A673 (cell line): Measurements from ENCODE around the gene TEX55. TPM values are rescaled to one million over a fixed set of nuclear protein-coding genes. Genes with fewer than 3 reads are reported as not detected.
"Not testable (repeated sequence)": the region's sequence is repeated elsewhere in the genome, so short reads cannot be mapped to it uniquely, and the experiment has no call there.

Experiments
- BruUV-seq: library from RNA; stranded (reverse); fragments of 400-500 nt; replicated peaks from 2 replicates; lab custom pipeline; 2021; lab: Mats Ljungman, UMichigan
- CTCF ChIA-PET: fragments of 300-600 bp; sonication (Branson Sonifier 250); formaldehyde crosslinking; loops from one replicate; lab custom pipeline; 2022; ENCODE audit warnings: antibody characterized with exemption; lab: Charles Lee
- POLR2A ChIA-PET: fragments of 300-600 bp; sonication (Branson Sonifier 250); formaldehyde crosslinking; loops from one replicate; lab custom pipeline; 2022; ENCODE audit warnings: antibody characterized with exemption; ENCODE audit not compliant: low non-redundant PET; lab: Charles Lee
- DNase-seq: peaks from one replicate; pipeline ENCODE4 v3.0.0-alpha.2; 2015; ENCODE audit warnings: low spot score
- H3K27ac ChIP-seq: fragments of 200-600 bp; sonication (generic); 2 replicates; pipeline ENCODE4 v1.5.1; 2016; ENCODE audit warnings: mixed run types, low read depth, mild to moderate bottlenecking, mixed read lengths, antibody characterized with exemption, low read length; ENCODE audit not compliant: poor library complexity, severe bottlenecking
- H3K27me3 ChIP-seq: fragments of 200-600 bp; sonication (generic); replicated peaks from 2 replicates; pipeline ENCODE4 v1.6.1; 2017; ENCODE audit warnings: mixed run types, low read depth, mild to moderate bottlenecking, mixed read lengths, antibody characterized with exemption, low read length; ENCODE audit not compliant: insufficient read depth, poor library complexity
- H3K36me3 ChIP-seq: fragments of 200-600 bp; sonication (generic); 2 replicates; pipeline ENCODE4 v1.6.1; 2016; ENCODE audit warnings: mixed run types, mild to moderate bottlenecking, mixed read lengths, antibody characterized with exemption, low read length; ENCODE audit not compliant: insufficient read depth, poor library complexity, severe bottlenecking
- H3K4me1 ChIP-seq: fragments of 200-600 bp; sonication (generic); 2 replicates; pipeline ENCODE4 v1.6.1; 2017; ENCODE audit warnings: mixed run types, mild to moderate bottlenecking, mixed read lengths, antibody characterized with exemption, low read length; ENCODE audit not compliant: insufficient read depth, poor library complexity, severe bottlenecking
- H3K4me3 ChIP-seq: fragments of 200-600 bp; sonication (generic); 2 replicates; pipeline ENCODE4 v1.5.1; 2016; ENCODE audit warnings: low read depth, mixed run types, mild to moderate bottlenecking, mixed read lengths, low read length; ENCODE audit not compliant: poor library complexity, severe bottlenecking
- H3K9me3 ChIP-seq: fragments of 200-600 bp; sonication (generic); 2 replicates; pipeline ENCODE4 v1.6.1; 2016; ENCODE audit warnings: mixed run types, low read depth, mild to moderate bottlenecking, mixed read lengths, antibody characterized with exemption, low read length; ENCODE audit not compliant: poor library complexity, severe bottlenecking
- EZH2 ChIP-seq: fragments of 200-600 bp; sonication (generic); IDR thresholded peaks from 2 replicates; pipeline ENCODE4 v1.6.1; 2017; ENCODE audit warnings: borderline replicate concordance, low read depth, mild to moderate bottlenecking, mixed read lengths, antibody characterized with exemption, low read length; ENCODE audit not compliant: poor library complexity, severe bottlenecking
- intact Hi-C: fragments of 100-400 bp; cut with micrococcal nuclease; formaldehyde crosslinking; loops from one replicate; pipeline ENCODE4 v1.10.0; 2022; ENCODE audit not compliant: unreplicated experiment
- total RNA-seq: library from RNA; stranded (reverse); gene quantifications from 2 replicates; pipeline ENCODE4 v1.2.3, GENCODE V29; 2021
- TF ChIP-seq, protein P1 (sequence below): fragments of 300-800, 200-600 bp; sonication (generic); conservative IDR thresholded peaks from 2 replicates; pipeline ENCODE4 v1.5.1; 2017; ENCODE audit warnings: low read depth, mild to moderate bottlenecking, antibody characterized with exemption, low read length, moderate library complexity, mixed read lengths

TEX55 gene
- total RNA-seq, 1 experiment from 2014 or later, result not detected

DNA sequence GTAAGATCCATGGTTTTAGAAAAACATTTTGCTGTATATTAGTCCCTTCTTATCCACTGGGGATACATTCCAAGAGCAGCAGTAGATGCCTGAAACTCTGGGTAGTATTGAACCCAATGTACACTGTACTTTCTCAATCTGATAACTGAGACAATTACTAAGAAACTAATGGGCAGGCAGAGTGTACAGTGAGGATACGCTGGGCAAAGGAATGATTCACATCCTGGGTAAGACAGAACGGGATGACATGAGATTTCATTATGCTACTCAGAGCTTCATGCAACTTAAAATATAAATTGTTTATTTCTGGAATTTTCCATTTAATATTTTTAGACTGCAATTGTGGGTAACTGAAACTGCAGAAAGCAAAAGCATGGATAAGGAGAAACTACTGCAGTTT, 46.2 kb upstream of the TEX55 start:
- BruUV-seq, result no TSS peak
- no peak for TF ChIP-seq EZH2
- TF ChIP-seq, protein P1, sequence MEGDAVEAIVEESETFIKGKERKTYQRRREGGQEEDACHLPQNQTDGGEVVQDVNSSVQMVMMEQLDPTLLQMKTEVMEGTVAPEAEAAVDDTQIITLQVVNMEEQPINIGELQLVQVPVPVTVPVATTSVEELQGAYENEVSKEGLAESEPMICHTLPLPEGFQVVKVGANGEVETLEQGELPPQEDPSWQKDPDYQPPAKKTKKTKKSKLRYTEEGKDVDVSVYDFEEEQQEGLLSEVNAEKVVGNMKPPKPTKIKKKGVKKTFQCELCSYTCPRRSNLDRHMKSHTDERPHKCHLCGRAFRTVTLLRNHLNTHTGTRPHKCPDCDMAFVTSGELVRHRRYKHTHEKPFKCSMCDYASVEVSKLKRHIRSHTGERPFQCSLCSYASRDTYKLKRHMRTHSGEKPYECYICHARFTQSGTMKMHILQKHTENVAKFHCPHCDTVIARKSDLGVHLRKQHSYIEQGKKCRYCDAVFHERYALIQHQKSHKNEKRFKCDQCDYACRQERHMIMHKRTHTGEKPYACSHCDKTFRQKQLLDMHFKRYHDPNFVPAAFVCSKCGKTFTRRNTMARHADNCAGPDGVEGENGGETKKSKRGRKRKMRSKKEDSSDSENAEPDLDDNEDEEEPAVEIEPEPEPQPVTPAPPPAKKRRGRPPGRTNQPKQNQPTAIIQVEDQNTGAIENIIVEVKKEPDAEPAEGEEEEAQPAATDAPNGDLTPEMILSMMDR, result no peak
- no peak for DNase-seq
- no peaks in the 10 kb centered on the region for H3K36me3 ChIP-seq
- ChIA-PET CTCF (interaction anchor here (0.7 kb wide), 1 partner anchor 217 kb away, joined by 4 read pairs; no protein-coding TSS in a partner anchor), POLR2A (no interaction called here)
- no peaks in the 10 kb centered on the region for H3K4me1 ChIP-seq
- H3K9me3 ChIP-seq, result no peaks in the 10 kb centered on the region
- H3K4me3 ChIP-seq, result no peak overlapping the region
- intact Hi-C loops, result no loop called here
- no peaks in the 10 kb centered on the region for H3K27me3 ChIP-seq
- H3K27ac ChIP-seq, result no peak overlapping the region

DNA sequence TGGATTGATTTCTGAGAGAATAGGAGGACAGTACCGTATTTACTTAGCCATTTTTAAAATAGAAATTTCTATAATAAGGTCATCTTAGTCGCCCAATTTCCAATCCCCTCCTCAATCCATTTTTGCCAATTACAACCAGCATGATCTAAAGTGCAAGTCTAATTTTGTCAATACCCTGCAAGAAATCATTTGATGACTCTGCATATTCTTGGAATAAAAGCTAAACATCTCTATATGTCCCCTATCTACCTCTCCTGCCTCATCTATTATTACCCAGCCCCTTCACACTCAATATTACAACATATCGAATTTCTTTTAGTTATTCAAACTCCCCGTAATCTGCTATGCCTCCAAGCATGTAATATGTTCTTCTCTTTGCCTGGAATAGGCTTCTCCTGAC, 41.9 kb upstream of the TEX55 start:
- ChIA-PET CTCF (no interaction called here), POLR2A (no interaction called here)
- Histone ChIP-seq H3K9me3 (no peaks in the 10 kb centered on the region), H3K4me1 (no peaks in the 10 kb centered on the region), H3K27ac (no peak overlapping the region), H3K4me3 (no peak overlapping the region), H3K36me3 (no peaks in the 10 kb centered on the region), H3K27me3 (no peaks in the 10 kb centered on the region)
- intact Hi-C loops, result no loop called here
- no TSS peak for BruUV-seq
- DNase-seq, result no peak
- no peak for TF ChIP-seq EZH2

DNA sequence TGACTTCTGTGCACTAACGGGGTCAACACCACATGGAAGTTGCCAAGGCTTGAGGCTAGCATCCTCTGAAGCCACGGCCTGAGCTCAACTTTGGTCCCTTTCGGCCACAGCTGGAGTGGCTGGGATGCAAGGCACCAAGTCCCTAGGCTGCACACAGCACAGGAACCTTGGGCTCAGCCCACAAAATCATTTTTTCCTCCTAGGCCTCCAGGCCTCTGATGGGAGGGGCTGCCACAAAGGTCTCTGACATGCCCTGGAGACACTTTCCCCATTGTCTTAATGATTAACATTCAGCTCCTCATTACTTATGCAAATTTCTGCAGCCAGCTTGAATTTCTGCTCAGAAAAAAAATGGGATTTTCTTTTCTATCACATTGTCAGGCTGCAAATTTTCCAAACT, 27.6 kb upstream of the TEX55 start:
- H3K9me3 ChIP-seq, H3K4me3 ChIP-seq, H3K27ac ChIP-seq, intact Hi-C loops, H3K4me1 ChIP-seq, H3K27me3 ChIP-seq, DNase-seq, POLR2A ChIA-PET, H3K36me3 ChIP-seq, BruUV-seq: not testable (repeated sequence)
- CTCF ChIA-PET, result interaction anchor here (0.6 kb wide), 1 partner anchor 237 kb away, joined by 4 read pairs; no protein-coding TSS in a partner anchor

DNA sequence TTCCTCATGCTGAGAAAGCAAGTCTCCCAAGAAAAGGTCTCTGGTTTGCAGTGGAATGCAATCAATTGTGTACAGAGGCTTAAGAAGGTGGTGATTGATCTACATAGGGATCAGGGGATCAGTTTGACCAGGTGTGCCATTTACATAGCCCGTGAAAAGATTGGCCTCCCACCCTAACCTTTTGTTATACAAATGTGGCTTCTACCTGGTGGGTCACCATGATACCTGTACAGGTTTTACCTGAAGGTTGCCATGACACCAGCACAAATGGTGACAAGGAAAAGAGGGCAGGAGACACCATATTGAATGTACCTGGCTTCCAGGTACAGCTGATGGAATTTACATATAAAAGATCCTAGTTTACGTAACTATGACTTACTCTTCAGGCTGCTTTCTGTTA, 25.5 kb upstream of the TEX55 start:
- Histone ChIP-seq H3K4me3 (no peak overlapping the region), H3K9me3 (no peaks in the 10 kb centered on the region), H3K4me1 (no peaks in the 10 kb centered on the region), H3K36me3 (no peaks in the 10 kb centered on the region), H3K27me3 (no peaks in the 10 kb centered on the region), H3K27ac (no peak overlapping the region)
- intact Hi-C loops, result no loop called here
- ChIA-PET CTCF (no interaction called here), POLR2A (no interaction called here)
- TF ChIP-seq, protein P1, result no peak
- TF ChIP-seq EZH2, result no peak
- DNase-seq, result no peak
- no TSS peak for BruUV-seq
